HUES48 (cell line): ENCODE results near the gene FZD7.

Experiments used
- H3K27ac ChIP-seq: one replicate; pipeline ENCODE4 v1.7.0; 2013; ENCODE audit warnings: low read depth, low read length, inconsistent platforms
- H3K27me3 ChIP-seq: 2 replicates; pipeline ENCODE4 v1.6.1; 2013; ENCODE audit warnings: mild to moderate bottlenecking, low read length; ENCODE audit not compliant: control insufficient read depth, insufficient read depth
- H3K36me3 ChIP-seq: 2 replicates; pipeline ENCODE4 v1.6.1; 2013; ENCODE audit warnings: low read length; ENCODE audit not compliant: control insufficient read depth, insufficient read depth
- H3K4me1 ChIP-seq: 2 replicates; pipeline ENCODE4 v1.6.1; 2013; ENCODE audit warnings: mild to moderate bottlenecking, low read length; ENCODE audit not compliant: control insufficient read depth, insufficient read depth
- H3K4me3 ChIP-seq: 2 replicates; pipeline ENCODE4 v1.5.1; 2013; ENCODE audit warnings: mild to moderate bottlenecking, low read depth, low read length
- H3K9ac ChIP-seq: 2 replicates; pipeline ENCODE4 v1.6.1; 2013; ENCODE audit warnings: mild to moderate bottlenecking, low read depth, low read length, moderate library complexity
- H3K9me3 ChIP-seq: 2 replicates; pipeline ENCODE4 v1.6.1; 2013; ENCODE audit warnings: low read length; ENCODE audit not compliant: control insufficient read depth, insufficient read depth

Gene FZD7

DNA sequence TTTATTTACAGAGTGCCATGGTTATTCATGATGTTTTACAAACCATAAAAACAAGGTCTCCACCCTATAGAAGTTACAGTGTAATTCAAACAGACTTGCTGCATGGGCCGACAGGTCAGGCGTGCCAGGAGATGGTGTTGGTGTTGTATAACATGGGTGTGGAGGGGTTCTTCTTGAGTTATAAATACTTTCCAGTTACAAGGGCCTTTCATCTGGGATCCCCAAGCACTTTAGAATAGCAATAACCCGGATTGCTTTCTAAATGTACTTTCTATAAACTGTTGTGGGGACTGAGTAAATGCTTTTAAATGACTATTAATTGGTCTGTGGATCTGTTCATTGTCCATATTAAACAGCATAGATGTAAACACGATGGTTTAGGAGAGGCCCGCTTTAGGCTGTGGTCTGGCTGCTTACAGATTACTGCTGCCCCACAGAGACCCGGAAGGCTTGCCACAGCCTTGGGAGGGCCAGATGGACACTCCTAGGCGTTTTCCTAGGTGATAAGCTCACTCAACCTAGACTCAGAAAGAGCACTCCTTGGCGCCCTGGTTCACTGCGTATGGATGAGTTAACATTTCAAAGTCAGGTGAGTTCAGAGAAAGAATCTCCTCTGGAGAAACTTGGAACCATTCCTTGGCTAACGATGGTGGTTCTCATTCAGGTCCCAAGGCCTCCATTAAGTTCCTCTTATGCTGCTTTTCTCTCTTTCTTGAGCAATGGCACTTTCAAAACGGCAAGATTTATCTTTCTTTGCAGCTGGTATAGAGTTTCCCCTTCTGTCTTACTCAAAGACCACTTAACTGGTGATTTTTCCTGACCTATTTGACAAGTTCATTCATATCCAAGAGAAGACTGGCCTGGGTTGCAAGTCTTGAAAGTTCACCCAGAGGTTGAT is 35.8 kb downstream of the FZD7 start:
- H3K9ac ChIP-seq: no peak overlapping the region
- H3K9me3 ChIP-seq: no peaks in the 10 kb centered on the region
- no peaks in the 10 kb centered on the region for H3K27me3 ChIP-seq
- peaks cover 14% of the 10 kb centered on the region for H3K4me1 ChIP-seq
- H3K4me3 ChIP-seq: no peak overlapping the region
- H3K27ac ChIP-seq: no peak overlapping the region
- no peaks in the 10 kb centered on the region for H3K36me3 ChIP-seq

GRCh38 chr2:202071107-202071506 is 37.5 kb downstream of the FZD7 start:
- Histone ChIP-seq H3K4me3 (no peak overlapping the region), H3K9me3 (no peaks in the 10 kb centered on the region), H3K27ac (no peak overlapping the region), H3K27me3 (no peaks in the 10 kb centered on the region), H3K36me3 (no peaks in the 10 kb centered on the region), H3K4me1 (peaks cover 6% of the 10 kb centered on the region), H3K9ac (no peak overlapping the region)

- H3K27me3 ChIP-seq: no peaks in the 10 kb centered on the region
- H3K4me3 ChIP-seq: no peak overlapping the region
- no peak overlapping the region for H3K9ac ChIP-seq
- H3K36me3 ChIP-seq: no peaks in the 10 kb centered on the region
- H3K27ac ChIP-seq: no peak overlapping the region
- H3K4me1 ChIP-seq: peaks cover 6% of the 10 kb centered on the region
- H3K9me3 ChIP-seq: no peaks in the 10 kb centered on the region
Measured at GRCh38 chr2:202072226-202072625, 38.6 kb downstream of the FZD7 start.

- H3K36me3 ChIP-seq: no peaks in the 10 kb centered on the region
- H3K4me3 ChIP-seq: no peak within 1 kb of the TSS
- no peak within 1 kb of the TSS for H3K27ac ChIP-seq
- H3K27me3 ChIP-seq: no peaks in the 10 kb centered on the region
- H3K9me3 ChIP-seq: no peaks in the 10 kb centered on the region
- no peak within 1 kb of the TSS for H3K9ac ChIP-seq
- H3K4me1 ChIP-seq: peaks cover 6% of the 10 kb centered on the region
Measured at GRCh38 chr2:202072737-202073401, 39.2 kb downstream of the FZD7 start, which contains the start of gene KIAA2012. Gene KIAA2012 (plus strand): TSS chr2:202073255. CDS start chr2:202073628, 373 bp downstream.

GRCh38 chr2:202074324-202074723 is 40.7 kb downstream of the FZD7 start:
- H3K9me3 ChIP-seq: no peaks in the 10 kb centered on the region
- no peaks in the 10 kb centered on the region for H3K27me3 ChIP-seq
- no peak overlapping the region for H3K4me3 ChIP-seq
- no peaks in the 10 kb centered on the region for H3K36me3 ChIP-seq
- H3K27ac ChIP-seq: no peak overlapping the region
- no peak overlapping the region for H3K9ac ChIP-seq
- peaks cover 6% of the 10 kb centered on the region for H3K4me1 ChIP-seq

- no peaks in the 10 kb centered on the region for H3K36me3 ChIP-seq
Measured at GRCh38 chr2:202079310-202079709, 45.7 kb downstream of the FZD7 start.

GRCh38 chr2:202084265-202084664 is 50.6 kb downstream of the FZD7 start:
- Histone ChIP-seq H3K9me3 (no peaks in the 10 kb centered on the region), H3K36me3 (no peaks in the 10 kb centered on the region), H3K9ac (no peak overlapping the region), H3K27me3 (no peaks in the 10 kb centered on the region), H3K27ac (peak overlapping the region; percentile 39), H3K4me3 (no peak overlapping the region), H3K4me1 (peaks cover 9% of the 10 kb centered on the region)

More at GRCh38 chr2:202079310-202079709, 45.7 kb downstream of the FZD7 start:
- Histone ChIP-seq H3K27ac (no peak overlapping the region), H3K9ac (no peak overlapping the region), H3K4me1 (peaks cover 6% of the 10 kb centered on the region), H3K4me3 (no peak overlapping the region), H3K9me3 (no peaks in the 10 kb centered on the region), H3K27me3 (no peaks in the 10 kb centered on the region)
